Osteoblast (primary cell): ENCODE results near the gene OR52B6. TPM values are rescaled to one million over a fixed set of nuclear protein-coding genes. Genes with fewer than 3 reads are reported as not detected.

Experiments
- DNase-seq: peaks from one replicate; pipeline ENCODE4 v3.0.0; 2011; ENCODE audit warnings: low spot score, mixed read lengths; ENCODE audit not compliant: insufficient read length; ENCODE audit errors: missing footprints
- H2AFZ ChIP-seq: 2 replicates; pipeline ENCODE4 v1.6.0; 2011; ENCODE audit warnings: mild to moderate bottlenecking, low read length
- H3K27ac ChIP-seq: 2 replicates; pipeline ENCODE4 v1.5.1; 2011; ENCODE audit warnings: mild to moderate bottlenecking, low read depth, low read length, moderate library complexity
- H3K27me3 ChIP-seq: 2 replicates; pipeline ENCODE4 v1.6.0; 2012; ENCODE audit warnings: mild to moderate bottlenecking, control low read depth, inconsistent platforms, low read length, moderate library complexity; ENCODE audit not compliant: insufficient read depth
- H3K36me3 ChIP-seq: 2 replicates; pipeline ENCODE4 v1.5.1; 2011; ENCODE audit warnings: mild to moderate bottlenecking, low read length, control low read depth, moderate library complexity; ENCODE audit not compliant: insufficient read depth
- H3K4me1 ChIP-seq: 2 replicates; pipeline ENCODE4 v1.5.1; 2011; ENCODE audit warnings: mild to moderate bottlenecking, low read length, control low read depth, moderate library complexity; ENCODE audit not compliant: insufficient read depth
- H3K4me2 ChIP-seq: 2 replicates; pipeline ENCODE4 v1.6.0; 2011; ENCODE audit warnings: mild to moderate bottlenecking, low read length; ENCODE audit not compliant: insufficient read depth
- H3K4me3 ChIP-seq: fragments of 200-600 bp; sonication (generic); 3 replicates; pipeline ENCODE4 v1.5.1; 2012; ENCODE audit warnings: mild to moderate bottlenecking, low read length, inconsistent platforms; ENCODE audit not compliant: insufficient read depth
- H3K79me2 ChIP-seq: 2 replicates; pipeline ENCODE4 v1.6.0; 2012; ENCODE audit warnings: mild to moderate bottlenecking, low read length, control low read depth, inconsistent platforms; ENCODE audit not compliant: insufficient read depth
- H3K9me3 ChIP-seq: 2 replicates; pipeline ENCODE4 v1.5.1; 2011; ENCODE audit warnings: low read depth, low read length, control low read depth
- H4K20me1 ChIP-seq: 2 replicates; pipeline ENCODE4 v1.6.0; 2012; ENCODE audit warnings: mild to moderate bottlenecking, low read length, control low read depth; ENCODE audit not compliant: insufficient read depth
- total RNA-seq: library from RNA; depleted of rRNA; stranded (reverse); fragments of >200 nt; gene quantifications from 2 replicates; pipeline ENCODE4 v1.2.3, GENCODE V29; 2012
- TF ChIP-seq, protein P1 (sequence below): IDR thresholded peaks from 2 replicates; pipeline ENCODE4 v1.5.1; 2011; ENCODE audit warnings: mild to moderate bottlenecking, low read depth, low read length, moderate library complexity; ENCODE audit errors: extremely low read depth

Gene OR52B6
- total RNA-seq, 1 donor = not detected

DNA sequence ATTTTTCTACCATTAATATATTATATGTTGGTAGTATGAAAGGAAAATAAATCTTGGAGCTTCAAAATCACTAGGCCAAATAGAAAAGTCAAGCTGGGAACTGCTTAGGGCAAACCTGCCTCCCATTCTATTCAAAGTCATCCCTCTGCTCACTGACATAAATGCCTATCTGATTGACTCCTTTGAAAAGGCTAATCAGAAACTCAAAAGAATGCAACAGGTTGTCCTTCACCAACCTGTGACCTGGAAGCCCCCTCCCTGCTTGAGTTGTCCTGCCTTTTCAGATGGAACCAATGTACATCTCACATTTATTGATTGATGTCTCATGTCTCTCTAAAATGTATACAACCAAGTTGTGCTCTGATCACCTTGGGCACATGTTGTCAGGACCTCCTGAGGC, 40.9 kb downstream of the OR52B6 start:
- H3K4me1 ChIP-seq = peaks cover 48% of the 10 kb centered on the region
- H3K36me3 ChIP-seq = no peaks in the 10 kb centered on the region
- no peaks in the 10 kb centered on the region for H3K9me3 ChIP-seq
- no peak overlapping the region for H3K4me3 ChIP-seq
- peak overlapping the region; percentile 97 for H3K27ac ChIP-seq
- peak; percentile 22 for DNase-seq
- no peaks in the 10 kb centered on the region for H4K20me1 ChIP-seq
- H3K27me3 ChIP-seq = no peaks in the 10 kb centered on the region
- H2AFZ ChIP-seq = no peak overlapping the region
- H3K4me2 ChIP-seq = peak overlapping the region; percentile 80
- TF ChIP-seq, protein P1, sequence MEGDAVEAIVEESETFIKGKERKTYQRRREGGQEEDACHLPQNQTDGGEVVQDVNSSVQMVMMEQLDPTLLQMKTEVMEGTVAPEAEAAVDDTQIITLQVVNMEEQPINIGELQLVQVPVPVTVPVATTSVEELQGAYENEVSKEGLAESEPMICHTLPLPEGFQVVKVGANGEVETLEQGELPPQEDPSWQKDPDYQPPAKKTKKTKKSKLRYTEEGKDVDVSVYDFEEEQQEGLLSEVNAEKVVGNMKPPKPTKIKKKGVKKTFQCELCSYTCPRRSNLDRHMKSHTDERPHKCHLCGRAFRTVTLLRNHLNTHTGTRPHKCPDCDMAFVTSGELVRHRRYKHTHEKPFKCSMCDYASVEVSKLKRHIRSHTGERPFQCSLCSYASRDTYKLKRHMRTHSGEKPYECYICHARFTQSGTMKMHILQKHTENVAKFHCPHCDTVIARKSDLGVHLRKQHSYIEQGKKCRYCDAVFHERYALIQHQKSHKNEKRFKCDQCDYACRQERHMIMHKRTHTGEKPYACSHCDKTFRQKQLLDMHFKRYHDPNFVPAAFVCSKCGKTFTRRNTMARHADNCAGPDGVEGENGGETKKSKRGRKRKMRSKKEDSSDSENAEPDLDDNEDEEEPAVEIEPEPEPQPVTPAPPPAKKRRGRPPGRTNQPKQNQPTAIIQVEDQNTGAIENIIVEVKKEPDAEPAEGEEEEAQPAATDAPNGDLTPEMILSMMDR = no peak
- H3K79me2 ChIP-seq = no peaks in the 10 kb centered on the region

DNA sequence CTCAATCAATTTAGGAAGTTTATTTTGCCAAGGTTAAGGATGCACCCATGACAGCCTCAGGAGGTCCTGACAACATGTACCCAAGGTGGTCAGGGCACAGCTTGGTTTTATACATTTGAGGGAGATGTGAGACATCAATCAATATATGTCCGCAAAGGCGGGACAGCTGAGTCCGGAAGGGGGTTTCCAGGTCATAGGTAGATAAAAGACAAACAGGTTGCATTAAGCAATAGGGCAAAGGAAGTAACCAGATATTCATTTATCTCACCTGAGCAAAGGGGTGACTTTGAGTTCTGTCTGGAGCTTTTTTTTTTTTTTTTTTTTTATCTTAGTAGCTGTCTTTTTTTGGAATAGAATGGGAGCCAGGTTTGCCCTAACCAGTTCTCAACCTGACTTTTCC, 42.1 kb downstream of the OR52B6 start:
- DNase-seq = no peak
- Histone ChIP-seq H3K27ac (no peak overlapping the region), H3K9me3 (no peaks in the 10 kb centered on the region), H2AFZ (no peak overlapping the region), H3K27me3 (no peaks in the 10 kb centered on the region), H3K4me2 (no peak overlapping the region), H3K4me1 (peaks cover 48% of the 10 kb centered on the region), H4K20me1 (no peaks in the 10 kb centered on the region), H3K36me3 (no peaks in the 10 kb centered on the region), H3K79me2 (no peaks in the 10 kb centered on the region), H3K4me3 (no peak overlapping the region)
- TF ChIP-seq, protein P1 = no peak

DNA sequence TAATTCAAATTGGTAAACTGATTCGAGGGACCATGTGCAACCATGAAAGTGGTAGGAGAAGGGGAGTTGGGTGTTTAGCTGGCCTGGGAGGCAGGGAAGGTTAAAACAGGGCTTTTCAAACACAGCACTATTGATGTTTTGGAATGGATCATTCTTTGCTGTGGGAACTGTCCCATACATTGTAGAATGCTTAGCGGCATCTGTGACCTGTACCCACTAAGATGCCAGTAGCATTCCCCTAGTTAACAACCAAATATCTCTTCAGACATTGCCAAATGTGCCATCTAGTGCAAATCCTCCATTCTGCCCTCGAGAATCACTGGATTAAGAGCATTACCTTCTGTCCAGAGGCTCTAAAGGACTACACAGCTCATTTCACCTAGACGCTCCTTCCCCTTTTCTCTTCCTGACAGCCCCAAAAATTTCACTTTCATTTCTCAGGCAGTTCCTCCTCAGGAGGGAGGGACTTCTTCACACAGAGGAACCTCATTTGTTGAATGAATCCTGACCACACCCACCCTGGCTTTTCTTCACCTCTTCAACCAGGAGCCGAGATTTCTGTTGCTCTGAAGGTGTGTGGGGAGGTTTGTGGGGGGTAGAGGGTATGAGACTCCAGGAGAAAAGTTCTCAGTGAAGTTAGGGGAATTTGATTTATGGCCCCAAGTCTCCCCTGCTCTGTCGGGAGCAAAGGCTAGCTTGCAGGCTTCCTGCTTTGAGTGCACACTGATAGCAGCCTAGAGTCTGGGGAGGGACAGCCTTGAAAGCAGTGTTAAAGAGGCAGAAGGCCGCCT, 44.0 kb downstream of the OR52B6 start, which contains the start of gene TRIM34:
TSS of gene TRIM34 (plus strand) at position 513 of the 791 bp plus-strand sequence. CDS start 7,331 bp downstream, outside the sequence.
- Histone ChIP-seq H2AFZ (peak within 1 kb of the TSS; percentile 93), H3K4me3 (peak within 1 kb of the TSS; percentile 79), H3K4me1 (peaks cover 33% of the 10 kb centered on the region), H4K20me1 (no peaks in the 10 kb centered on the region), H3K27ac (peak within 1 kb of the TSS; percentile 89), H3K79me2 (no peaks in the 10 kb centered on the region), H3K36me3 (no peaks in the 10 kb centered on the region), H3K27me3 (no peaks in the 10 kb centered on the region), H3K9me3 (no peaks in the 10 kb centered on the region), H3K4me2 (peak within 1 kb of the TSS; percentile 95)
- TF ChIP-seq, protein P1 = no peak
- DNase-seq = peak; percentile 96

DNA sequence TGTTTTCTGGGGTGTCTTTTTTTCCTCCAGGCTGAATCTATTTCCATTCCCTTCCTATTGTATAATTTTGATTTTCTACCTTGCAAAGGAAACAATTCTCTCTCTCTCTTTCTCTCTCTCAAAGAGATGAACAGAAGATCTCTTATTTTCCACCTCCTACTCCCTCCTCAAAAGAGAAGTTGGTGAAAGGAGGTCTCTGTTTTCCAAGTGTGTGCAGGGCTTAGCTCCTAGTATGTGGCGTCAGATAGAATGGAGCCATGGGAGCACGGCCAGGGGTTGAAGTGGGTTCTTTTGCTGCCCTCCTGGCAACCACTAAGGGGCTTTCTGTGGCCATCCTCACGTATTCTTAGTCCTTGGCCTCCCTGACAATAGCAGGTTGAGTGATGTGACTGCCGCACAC, 44.6 kb downstream of the OR52B6 start:
- Histone ChIP-seq H3K79me2 (no peaks in the 10 kb centered on the region), H3K4me2 (peak overlapping the region; percentile 95), H3K27ac (peak overlapping the region; percentile 89), H2AFZ (peak overlapping the region; percentile 93), H3K9me3 (no peaks in the 10 kb centered on the region), H3K36me3 (no peaks in the 10 kb centered on the region), H4K20me1 (no peaks in the 10 kb centered on the region), H3K4me3 (peak overlapping the region; percentile 79), H3K27me3 (no peaks in the 10 kb centered on the region), H3K4me1 (peaks cover 27% of the 10 kb centered on the region)
- no peak for DNase-seq
- TF ChIP-seq, protein P1 = no peak
